DND-41 (cell line): ENCODE data around the gene SLC9A7.

ENCODE experiments used
- ATAC-seq: fragments of 200-7000 bp; cut with Tn5 transposase; 3 replicates; pipeline ENCODE4 v1.9.1; 2021; ENCODE audit warnings: low read depth; ENCODE audit not compliant: insufficient read depth
- DNase-seq: peaks from one replicate; pipeline ENCODE4 v3.0.0-alpha.2; 2020
- H2AFZ ChIP-seq: 2 replicates; pipeline ENCODE4 v1.6.0; 2012; ENCODE audit warnings: low read depth, low read length
- H3K27ac ChIP-seq: 2 replicates; pipeline ENCODE4 v1.5.1; 2012; ENCODE audit warnings: low read length, inconsistent platforms
- H3K27me3 ChIP-seq: fragments of 200-600 bp; sonication (generic); 2 replicates; pipeline ENCODE4 v1.6.0; 2012; ENCODE audit warnings: low read length, mild to moderate bottlenecking, inconsistent platforms; ENCODE audit not compliant: insufficient read depth, poor library complexity
- H3K36me3 ChIP-seq: 2 replicates; pipeline ENCODE4 v1.5.1; 2012; ENCODE audit warnings: low read length, inconsistent platforms; ENCODE audit not compliant: insufficient read depth
- H3K4me1 ChIP-seq: 2 replicates; pipeline ENCODE4 v1.5.1; 2012; ENCODE audit warnings: mild to moderate bottlenecking, low read length; ENCODE audit not compliant: insufficient read depth
- H3K4me2 ChIP-seq: 2 replicates; pipeline ENCODE4 v1.6.0; 2012; ENCODE audit warnings: mild to moderate bottlenecking, moderate library complexity, low read length, inconsistent platforms; ENCODE audit not compliant: insufficient read depth
- H3K4me3 ChIP-seq, 2 experiments: fragments of 200-600 bp in 1 of 2; shearing (Covaris generic) in 1 of 2; 2 replicates each; pipeline ENCODE4 v1.5.1; 2012 to 2016; ENCODE audit warnings: inconsistent platforms in 2 of 2, low read length in 2 of 2, mild to moderate bottlenecking in 2 of 2, low read depth in 1 of 2, moderate library complexity in 1 of 2
- H3K79me2 ChIP-seq: 2 replicates; pipeline ENCODE4 v1.6.0; 2012; ENCODE audit warnings: low read length, inconsistent platforms; ENCODE audit not compliant: insufficient read depth
- H3K9ac ChIP-seq: 2 replicates; pipeline ENCODE4 v1.6.0; 2012; ENCODE audit warnings: low read depth, mild to moderate bottlenecking, inconsistent platforms, low read length, moderate library complexity
- H3K9me3 ChIP-seq: 2 replicates; pipeline ENCODE4 v1.5.1; 2012; ENCODE audit warnings: low read length, moderate library complexity, mild to moderate bottlenecking, inconsistent platforms; ENCODE audit not compliant: insufficient read depth, severe bottlenecking
- H4K20me1 ChIP-seq: 2 replicates; pipeline ENCODE4 v1.6.0; 2012; ENCODE audit warnings: low read length; ENCODE audit not compliant: insufficient read depth
- EZH2 ChIP-seq: IDR thresholded peaks from 3 replicates; pipeline ENCODE4 v1.6.1; 2012; ENCODE audit warnings: borderline replicate concordance, low read depth, mild to moderate bottlenecking, moderate library complexity, low read length, inconsistent platforms; ENCODE audit not compliant: severe bottlenecking
- TF ChIP-seq, protein P1 (sequence below): IDR thresholded peaks from 2 replicates; pipeline ENCODE4 v1.5.1; 2012; ENCODE audit warnings: borderline replicate concordance, low read length, moderate library complexity, mild to moderate bottlenecking; ENCODE audit not compliant: poor library complexity, severe bottlenecking; ENCODE audit errors: extremely low read depth

Gene SLC9A7

DNA sequence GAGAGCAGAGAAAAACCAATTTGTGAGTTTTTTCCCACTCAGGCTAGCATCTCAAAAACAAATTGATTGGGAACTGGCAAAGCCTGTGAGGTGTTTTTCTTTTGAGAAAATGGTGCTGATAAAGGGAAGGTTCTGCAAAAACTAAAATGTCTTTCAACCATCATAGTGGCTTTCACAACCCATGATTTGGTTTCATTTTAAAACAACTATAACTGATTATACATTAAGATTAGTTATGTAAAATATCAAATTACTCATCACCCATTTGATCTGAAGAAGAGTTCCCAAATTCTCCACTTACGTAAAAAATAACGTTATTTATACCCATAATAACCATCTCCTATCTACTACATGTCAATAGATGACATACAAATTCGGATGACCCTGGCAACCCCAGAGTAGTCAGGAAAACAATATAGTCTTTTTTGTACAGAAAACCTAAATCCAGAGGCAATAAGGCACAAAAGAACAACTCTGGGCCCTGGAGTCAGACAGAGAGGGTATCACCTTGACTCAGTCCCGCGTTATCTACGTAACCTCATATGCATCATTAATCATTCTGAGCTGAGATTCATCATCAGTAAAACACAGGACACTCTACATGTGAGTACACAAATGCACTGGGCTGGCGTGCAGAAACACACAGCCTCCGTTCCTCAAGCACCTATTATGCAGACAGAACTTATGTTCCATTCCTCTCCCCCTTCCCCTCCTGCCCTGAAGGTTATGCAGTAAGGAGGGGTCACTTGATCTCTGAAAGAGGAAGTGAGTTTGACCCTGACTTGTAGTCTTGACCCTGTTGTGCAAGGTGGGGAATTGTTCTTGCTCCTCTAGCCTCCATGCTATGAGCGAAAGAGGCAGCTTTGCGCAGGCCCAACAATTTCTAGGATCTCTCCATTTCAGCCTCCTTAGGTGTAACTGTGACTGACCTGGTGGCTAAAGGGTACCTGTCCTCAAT is 82.2 kb downstream of the SLC9A7 start:
- Histone ChIP-seq H3K4me3 (no peak overlapping the region), H3K27ac (no peak overlapping the region), H3K27me3 (no peaks in the 10 kb centered on the region), H4K20me1 (no peaks in the 10 kb centered on the region), H3K9ac (no peak overlapping the region), H3K9me3 (no peaks in the 10 kb centered on the region), H2AFZ (no peak overlapping the region), H3K4me1 (no peaks in the 10 kb centered on the region), H3K79me2 (no peaks in the 10 kb centered on the region), H3K36me3 (no peaks in the 10 kb centered on the region), H3K4me2 (no peak overlapping the region)
- DNase-seq (no peak), ATAC-seq (no peak)
- no peak for TF ChIP-seq EZH2
- TF ChIP-seq, protein P1, sequence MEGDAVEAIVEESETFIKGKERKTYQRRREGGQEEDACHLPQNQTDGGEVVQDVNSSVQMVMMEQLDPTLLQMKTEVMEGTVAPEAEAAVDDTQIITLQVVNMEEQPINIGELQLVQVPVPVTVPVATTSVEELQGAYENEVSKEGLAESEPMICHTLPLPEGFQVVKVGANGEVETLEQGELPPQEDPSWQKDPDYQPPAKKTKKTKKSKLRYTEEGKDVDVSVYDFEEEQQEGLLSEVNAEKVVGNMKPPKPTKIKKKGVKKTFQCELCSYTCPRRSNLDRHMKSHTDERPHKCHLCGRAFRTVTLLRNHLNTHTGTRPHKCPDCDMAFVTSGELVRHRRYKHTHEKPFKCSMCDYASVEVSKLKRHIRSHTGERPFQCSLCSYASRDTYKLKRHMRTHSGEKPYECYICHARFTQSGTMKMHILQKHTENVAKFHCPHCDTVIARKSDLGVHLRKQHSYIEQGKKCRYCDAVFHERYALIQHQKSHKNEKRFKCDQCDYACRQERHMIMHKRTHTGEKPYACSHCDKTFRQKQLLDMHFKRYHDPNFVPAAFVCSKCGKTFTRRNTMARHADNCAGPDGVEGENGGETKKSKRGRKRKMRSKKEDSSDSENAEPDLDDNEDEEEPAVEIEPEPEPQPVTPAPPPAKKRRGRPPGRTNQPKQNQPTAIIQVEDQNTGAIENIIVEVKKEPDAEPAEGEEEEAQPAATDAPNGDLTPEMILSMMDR = no peak

- no peak overlapping the region for H3K4me3 ChIP-seq
- no peaks in the 10 kb centered on the region for H3K79me2 ChIP-seq
- H3K9me3 ChIP-seq = no peaks in the 10 kb centered on the region
- H4K20me1 ChIP-seq = no peaks in the 10 kb centered on the region
- H3K27ac ChIP-seq = no peak overlapping the region
- H3K4me1 ChIP-seq = no peaks in the 10 kb centered on the region
- H2AFZ ChIP-seq = no peak overlapping the region
- DNase-seq (no peak), ATAC-seq (no peak)
- no peaks in the 10 kb centered on the region for H3K36me3 ChIP-seq
- H3K4me2 ChIP-seq = no peak overlapping the region
- no peak overlapping the region for H3K9ac ChIP-seq
- peaks cover 3% of the 10 kb centered on the region for H3K27me3 ChIP-seq
- no peak for TF ChIP-seq EZH2
- TF ChIP-seq, protein P1 = no peak
These were observed 85.1 kb downstream of the SLC9A7 start for GRCh38 chrX:46673620-46674359.

DNA sequence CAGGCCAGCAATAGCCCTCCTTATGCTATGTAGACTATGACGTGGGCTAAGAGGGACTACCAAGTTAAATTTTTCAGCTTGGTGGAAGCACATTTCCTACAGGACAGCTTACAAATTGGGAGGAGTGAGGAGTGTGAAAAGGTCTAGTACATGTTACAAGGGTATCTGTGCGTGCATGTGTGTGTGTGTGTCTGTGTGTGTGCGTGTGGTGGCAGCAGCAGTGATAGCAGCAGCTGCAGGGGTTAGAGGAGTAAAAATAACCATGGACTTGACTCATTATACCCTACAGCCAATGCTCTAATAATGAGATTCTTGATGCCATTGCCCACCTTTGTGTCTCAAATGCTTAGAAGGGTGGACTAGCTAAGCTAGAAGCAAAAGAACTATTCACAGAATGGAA is 88.6 kb downstream of the SLC9A7 start:
- Histone ChIP-seq H3K9me3 (no peaks in the 10 kb centered on the region), H3K4me1 (no peaks in the 10 kb centered on the region), H3K27ac (no peak overlapping the region), H3K4me2 (no peak overlapping the region), H2AFZ (no peak overlapping the region), H3K36me3 (no peaks in the 10 kb centered on the region), H3K27me3 (peaks cover 3% of the 10 kb centered on the region), H4K20me1 (no peaks in the 10 kb centered on the region), H3K9ac (no peak overlapping the region), H3K79me2 (no peaks in the 10 kb centered on the region), H3K4me3 (no peak overlapping the region)
- no peak for TF ChIP-seq EZH2
- TF ChIP-seq, protein P1 = no peak
- DNase-seq (no peak), ATAC-seq (no peak)
